GM10847 (cell line): Measurements from ENCODE around the gene ARHGEF12.

ENCODE experiments used
- POLR2A ChIP-seq: IDR thresholded peaks from 2 replicates; pipeline ENCODE4 v1.6.1; 2011; ENCODE audit not compliant: insufficient read length; ENCODE audit errors: extremely low read depth

The ARHGEF12 gene

DNA sequence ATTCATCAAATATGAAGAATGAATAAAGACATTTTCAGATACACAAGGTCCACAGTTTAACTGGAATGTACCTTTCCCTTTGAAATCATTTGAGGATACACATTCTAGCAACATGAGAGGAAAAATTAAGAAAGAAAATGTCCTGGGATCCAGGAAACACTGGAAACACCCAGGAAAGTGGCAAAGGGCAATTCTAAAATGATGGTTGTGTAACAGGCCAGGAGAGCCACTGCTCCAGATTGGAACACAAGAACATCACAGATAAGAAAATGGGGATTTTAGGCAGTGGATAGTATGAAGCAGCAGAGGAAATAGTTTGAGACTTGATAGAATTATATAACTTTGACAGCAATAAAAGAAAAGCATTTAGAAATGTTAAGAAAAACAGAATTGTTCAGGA, 119.3 kb downstream of the ARHGEF12 start:
- TF ChIP-seq POLR2A, result no peak

DNA sequence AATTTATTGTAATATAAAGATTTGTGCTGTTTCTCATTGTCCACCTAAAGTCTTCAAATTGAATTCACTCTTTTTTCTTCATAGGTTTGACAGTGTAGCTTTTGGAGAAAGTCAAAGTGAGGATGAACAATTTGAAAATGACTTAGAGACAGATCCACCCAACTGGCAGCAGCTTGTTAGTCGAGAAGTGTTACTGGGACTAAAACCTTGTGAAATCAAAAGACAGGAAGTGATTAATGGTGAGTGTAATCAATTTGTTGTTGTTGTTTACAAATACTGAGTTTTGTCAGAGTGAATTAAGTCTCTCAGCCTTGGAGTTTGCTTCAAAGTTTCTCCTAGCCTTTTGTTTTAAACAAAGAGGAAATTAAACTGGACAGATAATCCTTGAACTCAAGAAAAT, 121.8 kb downstream of the ARHGEF12 start:
- no peak for TF ChIP-seq POLR2A

DNA sequence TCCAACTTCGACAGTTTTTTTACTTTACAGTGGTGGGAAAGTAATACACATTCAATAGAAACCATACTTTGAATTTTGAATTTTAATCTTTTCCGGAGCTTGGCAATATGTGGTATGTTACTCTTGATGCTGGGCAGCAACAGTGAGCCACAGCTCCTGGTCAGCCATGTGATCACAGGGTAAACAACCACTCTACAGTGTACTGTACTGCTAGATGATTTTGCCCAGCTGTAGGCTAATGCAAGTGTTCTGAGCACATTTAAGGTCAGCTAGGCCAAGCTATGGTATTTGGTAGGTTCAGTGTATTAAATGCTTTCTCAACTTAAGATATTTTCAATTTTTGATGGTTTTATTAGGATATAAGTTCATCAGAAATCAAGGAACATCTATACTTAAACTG, 126.6 kb downstream of the ARHGEF12 start:
- TF ChIP-seq POLR2A, result no peak

DNA sequence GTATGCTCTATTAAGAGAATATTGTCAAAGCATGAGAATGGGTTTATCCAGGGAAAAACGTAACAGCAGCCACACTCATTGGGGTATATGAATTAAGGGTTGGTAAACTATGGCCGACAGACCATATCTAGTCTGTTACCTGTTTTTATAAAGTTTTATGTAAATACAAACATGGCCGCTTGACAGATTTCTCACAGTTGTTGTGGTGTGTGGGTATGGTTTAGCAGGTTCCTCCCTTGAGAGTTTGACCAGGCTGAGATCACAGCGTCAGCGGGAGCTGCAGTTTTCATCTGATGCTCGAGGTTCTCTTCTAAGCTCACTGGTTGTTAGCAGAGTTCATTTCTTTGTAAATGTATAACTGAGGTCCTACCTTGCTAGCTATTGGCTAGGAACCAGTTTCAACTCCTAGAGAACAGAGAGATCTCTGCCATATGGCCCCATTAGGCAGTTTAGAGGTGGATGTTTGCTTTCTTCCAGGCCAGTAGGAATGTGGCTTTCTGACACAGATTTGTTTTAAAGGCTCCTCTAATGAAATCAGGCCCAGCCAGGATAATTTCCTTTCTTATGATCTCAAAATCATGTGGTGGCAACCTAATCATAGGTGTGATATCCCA, 129.8 kb downstream of the ARHGEF12 start:
- TF ChIP-seq POLR2A, result no peak

DNA sequence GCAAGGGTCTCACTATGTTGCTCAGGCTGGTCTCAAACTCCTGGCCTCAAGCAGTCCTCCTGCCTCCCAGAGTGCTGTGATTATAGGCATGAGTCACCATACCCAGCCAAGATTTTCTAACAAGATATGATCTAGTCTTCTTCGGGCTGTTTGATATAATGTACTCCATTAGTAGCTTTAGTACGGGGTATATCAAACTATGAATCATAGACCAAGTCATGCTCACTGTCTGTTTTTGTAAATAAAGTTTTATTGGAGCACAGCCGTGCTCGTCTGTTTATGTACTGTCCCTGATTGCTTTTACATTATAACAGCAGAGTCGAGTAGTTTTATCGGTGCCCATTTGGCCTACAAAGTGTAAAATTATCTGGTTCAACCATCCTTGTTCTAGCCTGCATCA, 131.4 kb downstream of the ARHGEF12 start:
- no peak for TF ChIP-seq POLR2A

DNA sequence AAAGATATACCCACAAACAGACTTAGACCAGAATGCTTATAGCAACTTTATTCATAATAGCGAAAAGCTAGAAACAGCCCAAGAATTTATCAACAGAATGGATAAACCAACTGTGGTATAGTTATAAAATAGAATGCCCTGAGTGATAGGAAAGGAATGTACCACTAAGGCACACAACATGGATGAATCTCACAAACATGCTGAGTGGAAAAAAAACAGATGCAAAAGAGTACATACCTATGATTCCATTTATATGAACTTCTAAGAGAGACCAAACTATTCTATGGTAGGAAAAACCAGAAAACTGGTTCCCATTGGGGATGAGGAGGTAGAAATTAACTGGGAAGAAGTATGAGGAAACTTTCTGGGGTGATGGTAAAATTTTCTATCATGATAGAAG, 134.9 kb downstream of the ARHGEF12 start:
- TF ChIP-seq POLR2A, result no peak

DNA sequence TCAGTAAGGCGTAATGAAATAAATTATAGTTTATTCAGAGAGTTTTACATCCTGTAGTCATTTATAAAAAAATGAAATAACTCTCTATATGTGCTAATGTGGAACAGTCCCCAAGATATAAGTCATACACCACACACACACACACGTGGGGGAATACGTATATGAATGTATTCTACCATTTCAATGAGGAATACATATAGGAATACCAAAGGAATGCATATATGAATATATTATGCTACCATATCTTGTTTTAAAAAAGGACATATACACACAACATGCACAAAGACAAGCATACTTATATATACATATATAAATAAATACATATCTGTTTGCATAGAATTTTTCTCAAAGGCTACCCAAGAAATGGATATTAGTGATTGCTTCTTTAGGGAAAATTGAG, 135.8 kb downstream of the ARHGEF12 start:
- TF ChIP-seq POLR2A, result no peak

DNA sequence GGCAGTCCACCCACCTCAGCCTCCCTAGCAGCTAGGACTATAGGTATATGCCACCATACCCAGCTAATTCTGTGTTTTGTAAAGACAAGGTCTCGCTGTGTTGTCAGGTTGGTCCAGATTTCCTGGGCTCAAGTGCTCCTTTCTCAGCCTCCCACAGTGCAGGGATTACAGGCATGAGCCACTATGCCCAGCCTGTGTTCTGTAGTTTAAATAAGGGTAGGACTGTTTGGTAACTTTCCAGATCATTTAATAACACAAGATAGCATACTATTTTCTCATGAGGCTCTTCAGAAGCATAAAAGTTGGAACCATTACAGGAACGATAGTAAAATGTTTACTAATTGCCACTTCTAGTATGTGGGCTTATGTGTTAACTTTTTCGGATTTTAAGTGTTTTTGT, 137.3 kb downstream of the ARHGEF12 start:
- TF ChIP-seq POLR2A, result no peak

DNA sequence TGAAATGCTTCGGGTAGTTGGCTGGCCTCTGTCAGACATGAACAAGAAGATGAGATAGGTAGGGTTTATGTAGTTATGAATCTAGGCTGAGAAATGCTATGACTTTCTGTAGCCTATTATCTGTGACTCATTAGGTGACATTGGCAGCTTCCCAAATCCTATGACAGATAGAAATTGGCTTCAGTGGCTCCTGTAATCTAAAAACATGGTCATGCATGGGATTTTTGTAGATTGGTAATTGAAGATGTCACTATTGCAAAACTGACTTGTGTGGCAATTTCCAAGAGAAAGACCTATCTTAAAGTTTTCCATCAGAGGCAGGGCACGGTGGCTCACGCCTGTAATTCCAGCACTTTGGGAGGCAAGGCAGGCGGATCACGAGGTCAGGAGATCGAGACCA, 145.9 kb downstream of the ARHGEF12 start:
- no peak for TF ChIP-seq POLR2A

DNA sequence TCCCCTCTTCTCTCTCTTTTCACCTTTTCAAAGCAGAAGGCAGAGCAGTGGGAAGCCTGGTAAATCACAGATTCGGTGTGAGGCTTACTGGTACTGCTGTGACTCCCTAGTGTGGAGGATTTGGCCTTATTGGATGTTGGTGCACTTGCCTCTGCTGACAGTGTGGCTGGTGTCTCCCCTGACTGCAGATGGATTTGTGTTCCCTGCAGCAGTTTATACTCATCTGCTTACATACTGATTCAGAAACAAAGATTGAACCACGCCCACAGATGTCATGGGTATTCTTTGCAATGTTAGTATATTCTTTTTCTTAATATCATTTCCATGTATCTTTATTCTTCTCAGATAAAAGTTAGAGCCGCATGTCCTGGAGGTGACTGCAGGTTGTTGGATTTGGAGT, 148.5 kb downstream of the ARHGEF12 start:
- no peak for TF ChIP-seq POLR2A

DNA sequence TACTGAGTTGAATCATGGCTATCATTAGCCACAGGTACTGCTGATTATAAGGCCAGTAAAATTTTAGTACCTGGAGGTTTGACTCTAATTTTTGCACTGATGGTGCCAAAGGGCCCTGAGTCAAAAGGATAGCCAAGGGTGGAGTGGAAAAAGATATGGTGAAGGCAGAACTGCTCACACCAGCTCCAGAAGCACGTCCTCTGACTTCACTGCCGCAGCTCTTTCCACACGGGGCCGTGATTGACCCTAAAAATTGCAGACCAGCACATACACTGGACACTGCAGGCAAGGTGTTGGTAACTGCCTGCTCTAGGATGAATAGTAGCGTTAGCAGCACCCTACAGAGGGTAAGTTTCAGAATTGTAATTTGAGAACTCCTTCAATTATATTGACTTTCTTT, 149.9 kb downstream of the ARHGEF12 start:
- no peak for TF ChIP-seq POLR2A

DNA sequence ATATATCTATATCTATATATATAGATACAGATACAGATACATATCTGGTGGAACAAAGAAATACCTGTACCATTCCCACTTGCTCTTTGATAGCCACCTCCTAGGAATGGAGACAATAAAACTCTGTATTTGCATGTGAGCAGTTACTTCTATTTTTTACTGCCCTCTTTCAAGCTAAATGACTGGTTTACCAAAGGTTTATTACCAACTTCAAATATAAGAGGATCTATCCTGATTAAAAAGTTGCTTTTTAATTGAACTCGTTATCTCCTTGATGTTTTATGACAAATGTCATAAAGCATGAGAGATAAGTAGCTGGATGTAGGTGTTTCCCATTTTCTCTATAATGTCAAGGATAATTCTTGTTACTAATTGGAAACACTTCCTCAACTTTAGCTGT, 153.6 kb downstream of the ARHGEF12 start:
- TF ChIP-seq POLR2A, result no peak

DNA sequence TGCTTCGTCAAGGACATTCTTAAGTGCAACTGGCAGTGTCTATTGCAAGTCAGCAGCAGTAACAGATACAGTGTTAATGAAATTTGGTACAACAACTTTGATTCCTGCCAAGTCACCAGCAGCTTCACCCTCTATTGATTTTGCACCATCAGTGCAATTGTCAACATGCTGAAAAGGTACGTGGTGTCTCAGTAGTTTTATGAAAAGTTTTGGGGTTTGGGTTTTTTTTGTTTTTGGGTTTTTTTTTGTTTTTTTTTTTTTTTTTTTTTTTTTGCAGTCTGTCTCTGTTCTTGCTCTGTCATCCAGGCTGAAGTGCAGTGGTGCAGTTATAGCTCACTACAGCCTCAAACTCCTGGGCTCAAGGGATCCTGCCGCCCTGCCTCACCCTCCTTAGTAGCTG, 156.3 kb downstream of the ARHGEF12 start:
- no peak for TF ChIP-seq POLR2A

DNA sequence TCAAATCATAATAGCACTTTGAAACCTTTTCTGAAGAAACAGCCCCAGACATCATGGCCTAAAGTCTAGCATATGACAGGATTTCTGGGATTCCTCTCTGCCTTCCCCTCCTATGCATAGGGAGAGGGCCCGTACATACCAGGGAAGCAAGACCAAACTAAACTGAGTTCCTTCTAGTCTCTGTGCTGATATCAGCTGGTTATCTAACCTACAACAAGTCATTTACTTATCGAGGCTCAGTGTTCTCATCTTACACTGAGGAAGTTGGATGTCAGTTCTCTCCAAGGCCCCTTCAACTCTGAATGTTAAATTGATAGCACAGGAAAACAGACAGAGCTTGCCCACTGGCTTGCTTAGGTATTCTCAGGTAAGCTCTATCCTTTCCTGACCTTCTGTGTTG, 158.4 kb downstream of the ARHGEF12 start:
- TF ChIP-seq POLR2A, result no peak

DNA sequence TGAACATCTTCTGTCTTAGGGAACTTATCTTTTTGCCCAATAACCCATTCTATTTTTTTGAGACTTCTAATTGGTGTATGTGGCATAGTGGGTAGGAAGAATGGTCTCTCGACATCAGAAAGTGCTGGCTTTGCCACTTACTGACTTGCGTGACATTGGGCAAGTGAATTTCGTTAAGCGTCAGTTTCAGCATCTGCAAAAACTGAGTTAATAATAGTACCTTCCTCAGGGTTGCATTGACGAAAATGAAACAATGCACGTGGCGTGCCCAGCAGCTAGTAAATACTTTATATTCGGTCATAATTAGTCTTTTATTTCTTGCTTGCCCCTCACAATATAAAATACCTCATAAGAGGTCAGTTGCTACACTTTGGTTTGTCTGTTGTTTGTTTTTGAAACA, 162.9 kb downstream of the ARHGEF12 start:
- TF ChIP-seq POLR2A, result no peak

DNA sequence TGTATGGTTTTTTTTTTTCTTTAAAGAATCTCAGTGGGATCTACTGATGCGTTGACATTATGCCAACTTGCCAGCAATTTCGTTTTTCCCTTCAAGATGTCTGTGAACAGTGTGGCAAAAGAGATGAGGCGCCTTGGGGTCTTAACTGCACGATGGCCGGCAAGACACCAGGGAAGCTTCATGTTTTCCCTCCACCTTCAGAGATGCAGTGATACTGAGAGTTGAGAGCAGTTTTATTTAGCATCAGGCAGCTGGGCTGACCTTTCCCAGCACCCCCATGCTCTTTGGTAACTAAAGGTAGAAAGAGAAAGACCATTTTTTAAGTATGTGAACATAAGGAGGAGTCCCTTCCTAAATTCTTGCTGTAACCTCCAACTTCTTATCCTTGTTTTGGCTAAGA, 163.6 kb downstream of the ARHGEF12 start:
- TF ChIP-seq POLR2A, result no peak

DNA sequence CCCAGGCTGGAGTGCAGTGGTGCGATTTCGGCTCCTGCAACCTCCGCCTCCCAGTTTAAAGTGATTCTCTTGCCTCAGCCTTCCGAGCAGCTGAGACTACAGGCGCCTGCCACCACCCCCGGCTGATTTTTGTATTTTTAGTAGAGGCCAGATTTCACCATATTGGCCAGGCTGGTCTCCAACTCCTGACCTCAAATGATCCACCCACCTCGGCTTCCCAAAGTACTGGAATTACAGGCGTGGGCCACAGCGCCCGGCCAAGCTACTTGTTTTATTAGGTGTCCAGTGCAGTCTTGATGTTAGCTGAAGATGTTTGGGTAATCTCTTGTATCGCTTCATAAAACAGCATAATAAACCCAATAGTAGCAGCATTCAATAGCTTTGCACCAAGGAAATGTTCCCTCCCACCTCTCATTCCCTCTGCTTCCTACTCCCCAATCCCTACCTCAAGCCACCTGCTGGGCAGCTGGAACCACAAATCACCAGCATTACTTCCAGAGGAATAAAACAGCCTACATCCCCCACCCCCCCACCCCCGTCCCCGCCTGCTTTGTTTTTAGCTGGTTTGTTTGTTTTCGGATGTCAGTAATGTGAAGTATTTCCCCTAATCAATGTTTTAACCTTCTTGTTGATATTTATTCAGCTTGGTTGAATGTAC, 164.3 kb downstream of the ARHGEF12 start:
- no peak for TF ChIP-seq POLR2A
